Thyroid gland (tissue), 4 donors: Measurements from ENCODE around the gene TMEM138.

ENCODE experiments used
- CTCF ChIP-seq, 6 experiments: fragments of 200-600 bp in 3 of 6; fragments of 450-650 bp in 3 of 6; sonication (generic) in 3 of 6; IDR thresholded peaks; one replicate each; pipeline ENCODE4 v1.5.1; 2016 to 2019; ENCODE audit warnings: antibody characterized with exemption in 6 of 6, mild to moderate bottlenecking in 2 of 6, inconsistent platforms in 1 of 6, moderate library complexity in 1 of 6
- POLR2A ChIP-seq, 2 donors: fragments of 450-650 bp; IDR thresholded peaks; one replicate each; pipeline ENCODE4 v1.6.1; 2017; ENCODE audit warnings: antibody characterized with exemption in 2 of 2, mild to moderate bottlenecking in 2 of 2, moderate library complexity in 1 of 2

GRCh38 chr11:61357894-61358239, 4.3 kb upstream of the TMEM138 start:
- TF ChIP-seq CTCF (IDR thresholded peaks at IDR 0.05) (no peak), POLR2A (IDR thresholded peaks at IDR 0.05) (no peak)
